AG09309 (cell line): ENCODE results near the gene RTL9.

Source experiments
- DNase-seq: peaks from one replicate; pipeline ENCODE4 v3.0.0-alpha.2; 2010; ENCODE audit warnings: low read depth
- H3K4me3 ChIP-seq: 2 replicates; pipeline ENCODE4 v1.5.1; 2011; ENCODE audit warnings: mild to moderate bottlenecking, low read depth, low read length, moderate library complexity; ENCODE audit not compliant: control insufficient read depth
- CTCF ChIP-seq: IDR thresholded peaks from 2 replicates; pipeline ENCODE4 v1.5.1; 2011; ENCODE audit warnings: mild to moderate bottlenecking, low read depth, low read length, inconsistent platforms; ENCODE audit not compliant: insufficient read depth, control insufficient read depth; ENCODE audit errors: missing control alignments

The RTL9 gene

DNA sequence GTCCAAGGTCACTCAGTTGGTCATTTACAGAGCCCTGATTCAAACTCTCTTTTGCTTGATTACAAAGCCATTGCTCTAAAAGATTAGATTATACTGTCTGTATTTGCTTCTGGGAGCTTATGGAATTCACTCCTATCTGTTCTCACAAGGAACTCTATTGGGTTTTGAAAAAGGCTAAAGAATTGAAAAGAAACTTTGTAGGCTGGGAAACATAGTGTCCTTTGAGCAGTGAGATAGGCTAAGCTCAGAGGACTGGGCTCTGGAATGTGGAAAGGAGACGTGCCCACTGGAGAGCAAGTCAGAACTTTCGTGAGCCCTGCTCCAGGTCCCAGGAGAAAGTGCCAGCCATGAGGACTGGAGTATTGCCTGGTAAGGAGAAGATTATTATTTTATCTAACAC is at the start of gene RTL9:
RTL9 (plus strand) TSS at position 301 of the 400 bp plus-strand sequence. CDS start 91,770 bp downstream, outside the sequence.
- no peak for DNase-seq
- no peak for TF ChIP-seq CTCF
- no peak within 1 kb of the TSS for H3K4me3 ChIP-seq

- no peak for TF ChIP-seq CTCF
- H3K4me3 ChIP-seq, result no peak overlapping the region
- DNase-seq, result no peak
Observed at GRCh38 chrX:110310000-110310790, 48.5 kb upstream of the RTL9 start.

- no peak overlapping the region for H3K4me3 ChIP-seq
- TF ChIP-seq CTCF, result no peak
- no peak for DNase-seq
Observed at GRCh38 chrX:110310896-110311295, 47.8 kb upstream of the RTL9 start.

DNA sequence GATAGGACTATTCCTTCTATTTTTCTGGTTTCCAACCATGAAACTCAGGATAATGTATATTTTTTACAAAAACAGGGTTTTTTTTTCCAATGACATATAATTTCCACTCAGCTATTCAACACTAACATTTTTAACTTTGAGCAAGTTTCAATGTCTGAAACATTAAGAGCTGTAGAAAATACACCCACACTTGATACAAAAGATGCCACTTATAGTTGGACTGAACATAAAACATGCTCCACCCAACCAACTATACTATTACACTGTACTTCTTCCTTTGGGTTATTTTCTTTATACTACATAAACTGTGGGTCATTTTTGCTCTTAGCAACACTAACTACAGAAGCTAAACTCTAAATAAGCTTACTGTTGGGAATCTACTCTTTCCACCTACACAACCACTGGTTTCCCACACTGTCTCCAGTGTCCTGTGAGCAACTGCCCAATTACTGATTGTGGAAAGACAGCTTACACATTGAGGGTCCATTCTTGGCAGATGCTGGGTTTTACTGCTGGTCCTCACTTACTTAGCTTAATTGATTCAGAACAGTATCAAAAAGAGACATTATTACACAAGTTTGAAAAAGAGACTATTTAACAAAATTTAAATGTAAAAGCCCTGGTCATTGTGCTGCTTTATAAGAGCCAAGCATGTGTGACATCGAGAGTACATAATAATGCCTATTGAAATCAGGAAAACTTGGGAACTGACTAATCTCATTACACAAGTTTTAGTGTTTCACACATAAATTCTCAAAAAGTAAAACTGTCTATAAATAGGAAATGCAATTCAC is 47.0 kb upstream of the RTL9 start:
- H3K4me3 ChIP-seq, result no peak overlapping the region
- DNase-seq, result no peak
- TF ChIP-seq CTCF, result no peak

DNA sequence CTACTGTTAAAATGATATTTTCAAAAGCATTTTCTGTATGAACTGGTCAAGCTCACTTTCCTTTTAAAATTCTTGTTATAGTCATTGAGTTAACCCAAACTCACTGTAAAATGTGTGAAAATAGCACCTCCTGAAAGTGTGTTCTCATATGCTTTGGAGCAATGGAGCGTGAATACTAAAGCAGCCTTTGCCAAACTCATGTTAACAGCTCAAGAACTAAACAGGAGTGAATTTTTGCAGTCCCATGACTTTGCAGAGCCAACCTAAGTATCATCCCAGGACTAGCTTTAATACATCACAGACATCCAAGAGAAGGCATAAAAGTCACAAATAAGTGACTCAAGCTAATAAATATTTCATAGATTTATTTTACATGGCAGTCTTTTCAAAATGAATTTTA is 43.1 kb upstream of the RTL9 start:
- DNase-seq, result no peak
- H3K4me3 ChIP-seq, result peak overlapping the region; percentile 88; the same call in 1 of the 2 replicates
- TF ChIP-seq CTCF, result no peak

DNA sequence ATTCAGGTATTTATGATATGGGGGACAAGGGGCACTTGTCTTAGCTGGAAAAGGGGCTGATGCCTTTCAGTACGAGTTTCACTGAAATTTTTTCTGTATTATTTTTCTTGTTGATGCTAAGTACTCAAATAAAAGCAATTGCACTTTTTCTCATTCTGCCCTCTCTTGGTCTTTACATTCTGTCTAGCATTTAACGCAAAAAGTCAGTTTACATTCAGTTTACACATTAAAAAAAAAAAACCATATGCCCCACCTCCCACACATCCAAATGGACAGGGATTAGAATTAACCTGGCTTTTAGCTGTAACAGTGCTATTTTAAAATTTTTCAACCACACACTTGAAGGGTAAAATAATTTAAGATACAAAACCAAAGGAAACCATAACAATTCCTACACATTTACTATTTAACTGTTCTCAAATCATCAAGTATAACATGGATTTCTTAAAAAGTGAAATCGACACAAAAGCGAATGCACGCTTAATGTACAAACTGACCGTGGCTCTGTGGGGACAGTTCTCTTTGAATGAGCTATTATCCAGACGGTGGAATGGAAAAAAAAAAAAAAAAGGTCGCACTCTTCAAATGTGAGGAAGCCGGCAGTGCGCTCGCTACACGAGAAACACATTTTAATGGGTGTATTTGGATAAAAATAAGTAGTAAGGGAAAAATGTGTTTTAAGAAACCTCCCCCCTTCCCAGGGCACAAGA is 42.1 kb upstream of the RTL9 start:
- TF ChIP-seq CTCF, result no peak
- no peak for DNase-seq
- peak overlapping the region; percentile 88 for H3K4me3 ChIP-seq
